SHP77 (cell line): ENCODE measurements around the gene SPRN.
"Not testable (repeated sequence)": the region's sequence is repeated elsewhere in the genome, so short reads cannot be mapped to it uniquely, and the experiment has no call there.

ENCODE experiments used
- DNase-seq, 2 experiments: peaks; one replicate each; lab custom pipeline; 2025; lab: John Stamatoyannopoulos, UW

The SPRN gene

DNA sequence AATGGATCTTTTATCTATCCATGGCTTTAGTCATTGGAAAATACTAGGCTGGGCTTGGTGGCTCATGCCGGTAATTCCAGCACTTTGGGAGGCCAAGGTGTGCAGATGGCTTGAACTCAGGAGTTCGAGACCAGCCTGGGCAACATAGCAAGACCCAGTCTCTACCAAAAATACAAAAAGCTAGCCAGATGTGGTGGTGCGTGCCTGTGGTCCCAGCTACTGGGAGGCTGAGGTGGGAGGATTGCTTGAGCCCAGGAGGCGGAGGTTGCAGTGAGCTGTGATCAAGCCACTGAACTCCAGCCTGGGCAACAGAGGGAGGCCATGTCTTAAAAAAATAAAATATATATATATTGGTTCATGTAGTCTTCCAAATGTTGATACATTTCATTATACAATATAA, 37.5 kb downstream of the SPRN start:
- DNase-seq = not testable (repeated sequence)

DNA sequence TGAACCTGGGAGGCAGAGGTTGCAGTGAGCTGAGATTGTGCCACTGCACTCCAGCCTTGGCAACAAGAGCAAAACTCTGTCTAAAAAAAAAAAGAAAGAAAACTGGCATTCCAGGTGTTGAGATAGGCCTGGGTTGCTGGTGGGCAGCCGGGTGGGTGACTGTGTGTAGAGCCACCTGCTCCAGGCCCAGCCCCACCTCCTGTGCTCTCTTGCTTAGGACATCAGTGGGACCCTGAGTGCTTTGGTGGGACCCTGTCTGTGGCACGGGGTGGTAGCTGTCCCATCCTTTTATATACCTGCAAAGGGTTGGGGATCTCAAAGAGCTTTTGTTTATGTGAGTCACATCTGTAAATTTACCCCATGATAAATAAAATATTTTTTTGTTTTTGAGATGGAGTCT, 39.2 kb downstream of the SPRN start:
- DNase-seq = no peak

DNA sequence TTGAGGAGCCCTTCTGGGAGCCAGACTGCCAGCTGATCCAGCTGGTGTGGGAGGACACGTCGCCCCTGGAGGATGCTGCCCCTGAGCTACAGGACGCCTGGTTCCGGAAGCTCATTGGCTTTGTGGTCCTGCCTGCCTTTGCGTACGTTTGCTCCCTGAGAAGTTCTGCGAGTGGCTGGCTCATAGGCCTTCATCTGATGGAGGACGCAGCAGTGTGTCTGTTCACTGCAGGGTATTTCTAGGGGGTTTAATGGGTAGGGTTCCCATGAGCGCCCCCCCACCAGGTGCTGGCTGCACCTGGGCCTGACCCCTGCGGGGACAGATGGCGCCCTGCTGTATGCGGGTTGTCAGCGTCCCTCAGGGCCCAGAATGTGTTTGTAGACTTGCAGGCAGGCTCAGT, 40.4 kb downstream of the SPRN start:
- no peak for DNase-seq

DNA sequence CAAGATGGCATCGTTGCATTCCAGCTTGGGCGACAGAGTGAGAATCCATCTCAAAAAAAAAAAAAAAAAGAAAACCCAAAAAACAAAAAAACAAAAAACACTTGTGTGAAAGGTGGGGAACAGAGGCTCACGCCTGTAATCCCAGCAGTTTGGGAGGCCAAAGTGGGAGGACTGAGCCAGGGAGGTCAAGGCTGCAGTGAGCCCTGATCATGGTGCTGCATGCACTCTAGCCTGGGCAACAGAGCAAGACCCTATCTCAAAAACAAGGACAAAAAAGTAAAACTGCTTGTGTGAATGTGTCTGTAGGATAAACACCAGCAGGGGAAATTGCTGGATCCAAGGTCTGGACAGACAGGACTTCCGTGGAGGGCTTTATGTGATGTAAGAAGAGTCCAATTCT, 40.9 kb downstream of the SPRN start:
- no peak for DNase-seq

DNA sequence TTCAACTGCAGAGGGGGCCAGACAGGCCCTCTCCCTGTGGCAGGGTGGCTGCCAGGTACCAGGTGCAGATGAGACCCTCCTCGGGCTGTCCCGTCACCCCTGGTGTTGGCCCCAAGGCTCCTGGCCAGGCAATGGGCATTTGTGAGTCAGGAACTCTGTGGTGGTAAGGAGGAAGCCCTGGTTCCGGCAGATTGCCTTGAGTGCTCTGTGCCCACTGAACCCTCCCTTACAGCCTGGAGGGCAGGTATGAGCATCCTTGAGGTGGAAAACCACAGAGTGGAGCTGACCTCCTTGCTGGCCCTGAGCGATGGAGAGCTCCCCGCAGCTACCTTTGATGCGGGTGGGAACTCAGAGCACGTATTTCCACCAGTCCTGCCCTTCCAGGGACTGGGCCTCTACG, 43.4 kb downstream of the SPRN start:
- no peak for DNase-seq

DNA sequence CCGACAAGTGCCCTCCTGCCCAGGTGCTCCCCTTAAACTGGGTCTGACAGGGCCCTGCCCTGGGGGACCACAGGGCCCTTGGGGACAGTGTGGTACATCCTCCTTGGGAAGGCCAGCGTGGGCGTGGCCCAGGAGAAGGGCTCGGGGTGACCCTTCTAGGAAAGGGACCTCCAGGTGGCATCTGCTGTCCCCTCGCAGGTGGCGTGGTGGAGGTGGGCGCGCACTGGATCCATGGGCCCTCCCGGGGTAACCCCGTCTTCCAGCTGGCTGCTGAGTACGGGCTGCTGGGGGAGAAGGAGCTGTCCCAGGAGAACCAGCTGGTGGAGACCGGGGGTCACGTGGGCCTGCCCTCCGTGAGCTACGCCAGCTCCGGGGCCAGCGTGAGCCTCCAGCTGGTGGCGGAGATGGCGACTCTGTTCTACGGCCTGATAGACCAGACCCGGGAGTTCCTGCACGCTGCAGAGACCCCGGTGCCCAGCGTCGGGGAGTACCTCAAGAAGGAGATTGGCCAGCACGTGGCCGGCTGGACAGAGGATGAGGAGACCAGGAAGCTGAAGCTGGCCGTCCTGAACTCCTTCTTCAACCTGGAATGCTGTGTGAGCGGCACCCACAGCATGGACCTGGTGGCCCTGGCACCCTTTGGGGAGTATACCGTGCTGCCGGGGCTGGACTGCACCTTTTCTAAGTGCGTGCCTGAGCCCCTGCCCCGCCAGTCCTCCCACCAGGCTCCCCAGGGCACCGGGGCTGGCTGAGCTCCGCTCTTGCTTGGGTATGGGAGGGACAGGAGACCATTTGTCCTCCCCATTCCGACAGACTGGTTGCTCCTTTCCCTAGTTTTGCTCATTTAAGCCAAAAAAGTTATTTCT, 44.4 kb downstream of the SPRN start:
- no peak for DNase-seq

DNA sequence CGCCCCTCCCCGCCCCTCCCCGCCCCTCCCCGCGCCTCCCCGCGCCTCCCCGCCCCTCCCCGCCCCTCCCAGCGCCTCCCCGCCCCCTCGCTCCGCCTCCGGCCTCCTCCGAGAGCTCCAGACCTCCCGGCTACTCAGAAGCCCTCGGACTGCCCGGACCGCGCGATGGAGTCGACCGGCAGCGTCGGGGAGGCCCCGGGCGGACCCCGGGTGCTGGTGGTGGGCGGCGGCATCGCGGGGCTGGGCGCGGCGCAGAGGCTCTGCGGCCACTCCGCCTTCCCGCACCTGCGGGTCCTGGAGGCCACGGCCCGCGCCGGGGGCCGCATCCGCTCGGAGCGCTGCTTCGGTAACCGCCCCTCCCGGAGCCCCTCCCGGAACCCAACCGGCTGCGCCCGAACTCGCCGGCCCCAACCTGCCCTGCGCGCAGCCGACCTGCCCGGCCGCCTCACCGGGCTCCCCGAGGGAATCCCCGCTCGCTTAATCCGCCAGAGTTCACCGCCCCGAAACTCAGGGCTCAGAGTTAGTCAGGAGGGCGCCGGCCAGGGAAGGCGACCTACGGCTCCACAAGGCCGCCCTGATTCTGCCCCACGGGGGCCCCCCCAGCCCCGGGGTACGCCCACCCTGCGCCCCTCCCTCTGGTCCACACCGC, 45.1 kb downstream of the SPRN start, which contains the start of gene PAOX:
PAOX (plus strand) TSS at position 111 of the 649 bp plus-strand sequence; CDS start at position 166, 55 bp downstream.
- DNase-seq = peak in 1 of 2 experiments; percentile 18

DNA sequence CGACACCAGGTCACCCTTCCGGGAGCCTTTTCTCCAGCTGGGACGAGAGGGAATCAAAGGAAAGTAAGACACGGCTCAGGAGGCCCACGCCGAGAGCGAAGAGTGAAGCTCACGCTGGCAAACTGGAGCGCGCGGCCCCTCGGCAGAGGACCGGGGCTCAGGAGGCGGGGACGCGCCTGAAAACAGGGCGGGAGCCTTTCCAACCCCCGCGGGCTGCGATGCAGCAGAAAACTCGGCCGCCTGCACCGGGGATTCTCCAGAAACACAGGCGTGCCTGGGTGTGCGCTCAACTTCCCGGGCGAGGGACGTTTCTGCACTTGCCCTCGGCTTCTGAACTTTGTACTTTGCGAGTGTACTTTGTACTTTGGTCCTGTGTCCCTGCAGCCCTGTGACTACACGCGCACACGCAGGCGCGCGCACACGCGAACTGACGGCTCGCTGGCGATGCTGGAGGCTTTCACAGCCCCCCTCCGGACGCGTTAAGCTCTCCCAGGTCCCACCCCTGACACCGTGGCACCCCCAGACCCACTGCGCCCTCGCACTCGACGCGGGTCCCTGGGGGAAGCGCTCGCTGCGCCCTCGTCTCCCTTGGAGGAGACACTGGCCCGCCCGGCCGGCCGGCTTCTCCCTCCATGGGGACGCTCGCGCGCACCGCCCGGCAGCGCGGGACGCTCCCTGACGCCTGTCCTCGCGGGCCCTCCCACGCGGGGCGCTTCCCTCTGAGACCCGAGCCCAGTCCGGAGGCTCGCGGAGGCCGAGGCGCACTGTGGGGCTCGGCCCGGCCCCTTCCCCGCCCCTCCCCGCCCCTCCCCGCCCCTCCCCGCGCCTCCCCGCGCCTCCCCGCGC, 46.0 kb downstream of the SPRN start:
- DNase-seq = peak; percentile 48 to 75

DNA sequence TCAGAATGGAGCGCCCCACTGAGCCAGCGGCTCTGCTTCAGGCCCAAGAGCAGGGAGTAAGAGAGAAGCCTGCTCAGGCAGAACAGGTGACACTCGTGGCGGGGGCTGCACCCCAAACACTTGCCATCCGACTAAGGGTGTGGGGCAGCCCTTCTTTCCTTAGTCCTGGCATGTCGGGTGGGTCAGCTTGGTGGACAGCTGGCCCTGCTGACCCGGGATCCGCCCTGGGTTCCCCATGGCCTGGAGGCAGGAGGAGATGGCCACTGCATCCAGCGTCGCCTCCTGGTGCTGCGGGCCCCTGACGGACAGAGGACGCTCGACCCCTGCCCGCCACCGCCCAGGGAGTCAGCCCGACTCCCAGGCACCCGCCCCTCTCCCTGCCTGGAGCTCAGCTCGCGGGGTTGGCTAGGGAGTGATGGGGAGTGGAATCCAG, 46.6 kb downstream of the SPRN start:
- peak in 1 of 2 experiments; percentile 75 for DNase-seq

DNA sequence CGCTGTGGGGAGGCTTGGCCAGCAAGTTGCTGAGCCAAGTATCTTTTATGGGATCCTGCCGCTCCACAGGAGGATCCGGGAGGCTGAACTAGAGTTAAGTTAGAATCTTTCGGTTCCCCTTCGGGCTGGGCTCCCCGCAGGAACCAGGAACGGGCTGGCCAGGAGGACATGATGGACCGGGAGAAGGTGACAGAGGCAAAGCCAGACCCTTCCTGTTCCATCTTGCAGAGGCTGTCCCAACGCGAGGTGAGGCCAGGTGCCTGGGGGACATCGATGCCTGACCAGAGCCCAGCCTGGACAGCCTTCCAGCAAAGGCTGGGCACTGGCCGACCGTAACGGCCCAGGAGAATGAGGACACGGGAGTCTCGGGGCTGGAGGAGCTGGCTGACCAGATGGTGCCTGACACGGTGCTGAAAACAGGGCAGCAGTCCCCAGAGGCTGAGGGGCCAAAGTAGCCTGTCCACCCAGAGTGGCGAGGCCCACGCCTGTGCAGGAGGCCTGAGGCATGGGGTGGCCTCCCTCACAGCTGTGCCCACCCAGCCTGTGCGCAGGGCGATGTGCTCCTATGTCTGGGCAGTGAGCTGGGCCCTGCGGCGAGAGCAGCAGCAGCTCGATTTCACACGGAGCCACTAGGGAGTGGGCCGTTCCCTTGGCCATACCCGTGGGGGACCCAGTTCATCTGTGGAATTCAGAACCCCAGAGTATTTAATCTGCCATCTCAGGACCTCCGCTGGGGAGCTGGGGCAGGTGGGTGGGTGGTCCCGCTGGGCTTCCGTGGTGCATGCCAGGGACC, 47.2 kb downstream of the SPRN start:
- no peak for DNase-seq

DNA sequence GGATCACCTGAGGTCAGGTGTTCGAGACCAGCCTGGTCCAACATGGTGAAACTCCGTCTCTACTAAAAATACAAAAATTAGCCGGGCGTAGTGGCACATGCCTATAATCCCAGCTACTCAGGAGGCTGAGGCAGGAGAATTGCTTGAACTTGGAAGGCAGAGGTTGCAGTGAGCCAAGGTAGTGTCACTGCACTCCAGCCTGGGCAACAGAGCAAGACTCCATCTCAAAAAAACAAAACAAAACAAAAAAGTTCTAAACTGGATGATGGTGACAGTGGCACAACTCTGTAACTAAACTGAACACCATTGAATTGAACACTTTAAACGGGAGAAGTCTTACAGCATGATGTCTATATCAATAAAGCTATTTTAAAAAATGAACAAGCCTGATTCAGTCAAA, 48.2 kb downstream of the SPRN start:
- not testable (repeated sequence) for DNase-seq

DNA sequence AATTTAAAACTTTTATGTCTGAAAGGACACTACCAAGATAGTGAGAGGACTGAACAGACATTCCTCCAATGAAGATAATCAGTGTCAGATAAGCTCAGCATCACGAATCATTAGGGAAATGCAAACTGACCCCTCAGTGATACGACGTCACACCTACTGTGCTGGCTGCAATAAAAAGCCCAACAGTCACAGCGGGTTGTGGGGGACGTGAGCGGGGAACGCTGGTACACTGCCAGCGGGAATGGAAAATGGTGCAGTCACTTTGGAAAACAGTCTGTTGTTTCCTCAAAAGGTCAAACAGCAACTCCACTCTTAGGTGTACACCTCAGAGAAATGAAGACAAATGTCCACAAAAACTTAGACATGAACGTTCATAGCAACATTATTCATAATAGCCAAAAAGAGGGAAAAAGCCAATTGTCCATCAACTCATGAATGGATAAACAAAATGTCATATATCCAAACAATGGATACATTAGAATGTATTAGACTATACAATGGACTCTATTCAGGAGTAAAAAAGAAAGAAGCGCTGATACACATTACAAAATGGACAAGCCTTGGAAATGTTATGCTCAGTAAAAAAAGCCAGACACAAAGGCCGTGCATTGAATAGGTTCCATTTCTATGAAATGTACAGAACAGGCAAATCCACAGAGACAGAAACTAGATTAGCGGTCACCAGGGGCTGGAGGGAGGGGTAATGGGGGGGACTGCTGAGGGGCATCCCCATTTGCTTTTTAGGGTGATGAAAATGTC, 48.9 kb downstream of the SPRN start:
- no peak for DNase-seq

DNA sequence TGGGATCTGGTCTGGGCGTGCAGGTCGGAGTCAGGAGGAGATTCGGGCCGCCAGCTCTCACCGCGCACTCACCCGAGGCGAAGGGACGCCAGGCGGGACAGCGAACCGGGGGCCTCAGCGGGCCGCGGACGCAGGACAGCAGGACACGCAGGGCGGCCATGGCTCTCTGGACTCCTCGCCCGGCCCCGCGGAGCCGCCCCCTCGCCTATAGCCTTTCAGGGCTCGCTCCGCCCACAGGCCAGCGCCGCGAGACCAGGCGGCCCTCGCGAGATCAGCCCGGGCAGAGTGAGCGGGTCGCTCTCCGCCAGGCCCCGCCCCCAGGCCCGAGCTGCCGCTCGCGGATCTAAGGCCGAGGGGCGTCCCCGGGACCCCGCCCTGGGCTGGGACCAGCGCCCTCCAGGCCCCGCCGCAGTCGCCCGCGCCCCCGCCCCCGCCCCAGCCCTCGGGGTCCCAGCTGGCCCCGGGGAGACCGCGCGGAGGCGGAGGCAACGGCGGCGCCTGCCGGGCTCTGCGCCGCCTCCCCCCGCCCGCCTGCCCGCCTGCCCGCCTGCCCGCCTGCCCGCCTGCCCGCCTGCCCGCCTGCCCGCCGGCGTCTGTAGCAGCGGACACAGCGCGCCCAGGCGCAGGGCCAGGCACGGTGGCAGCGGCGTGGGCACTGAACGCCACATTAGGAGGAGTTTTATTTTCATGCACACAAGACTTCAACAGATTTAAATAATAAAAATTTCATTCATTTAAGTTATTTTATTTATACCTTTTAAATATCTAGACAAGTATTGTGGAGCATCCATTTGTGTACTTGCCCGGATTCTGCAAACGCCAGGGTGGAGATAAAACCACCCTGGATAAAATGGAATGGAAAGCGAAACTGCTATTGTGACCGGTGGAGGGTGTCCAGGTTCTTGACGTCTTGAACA, 51.0 kb downstream of the SPRN start, which contains the start of gene ECHS1:
ECHS1 (minus strand) TSS at position 181 of the 917 bp plus-strand sequence; CDS start at position 160, 21 bp downstream.
- DNase-seq = peak; percentile 87 to 94

DNA sequence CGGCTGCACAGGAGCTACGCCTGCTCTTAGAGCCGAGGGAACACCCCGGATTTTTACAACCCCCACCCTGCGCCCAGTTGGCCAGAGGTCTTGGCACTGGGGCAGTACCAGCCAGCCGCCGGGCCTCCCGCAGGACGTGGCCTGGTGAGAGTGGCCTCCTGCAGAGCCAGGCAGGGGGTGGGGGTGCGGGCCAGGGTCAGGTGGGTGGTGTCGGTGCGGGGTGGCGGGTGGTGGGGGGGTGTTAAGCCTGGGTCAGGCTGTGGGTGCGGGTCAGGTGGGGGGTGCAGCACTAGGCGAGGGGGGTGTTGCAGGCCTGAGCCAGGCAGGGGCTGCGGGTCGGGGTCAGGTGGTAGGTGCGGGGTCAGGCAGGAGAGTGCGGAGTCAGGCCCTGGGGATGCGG, 51.9 kb downstream of the SPRN start:
- no peak for DNase-seq
